Umbilical cord (tissue), 2 donors: ENCODE data around the gene SORBS2. TPM values are rescaled to one million over a fixed set of nuclear protein-coding genes. Genes with fewer than 3 reads are reported as not detected.
"Not testable (repeated sequence)": the region's sequence is repeated elsewhere in the genome, so short reads cannot be mapped to it uniquely, and the experiment has no call there.

Source experiments
- DNase-seq: peaks from one replicate; pipeline ENCODE4 v3.0.0-alpha.2; 2015; ENCODE audit warnings: low spot score
- total RNA-seq: library from RNA; depleted of rRNA; stranded (reverse); fragments of >200 nt; gene quantifications from one replicate; pipeline ENCODE4 v1.2.3, GENCODE V29; 2014; ENCODE audit warnings: low replicate concordance; ENCODE audit not compliant: insufficient read depth

Gene SORBS2
- total RNA-seq, 1 donor from 2014 or later, result 354 TPM

DNA sequence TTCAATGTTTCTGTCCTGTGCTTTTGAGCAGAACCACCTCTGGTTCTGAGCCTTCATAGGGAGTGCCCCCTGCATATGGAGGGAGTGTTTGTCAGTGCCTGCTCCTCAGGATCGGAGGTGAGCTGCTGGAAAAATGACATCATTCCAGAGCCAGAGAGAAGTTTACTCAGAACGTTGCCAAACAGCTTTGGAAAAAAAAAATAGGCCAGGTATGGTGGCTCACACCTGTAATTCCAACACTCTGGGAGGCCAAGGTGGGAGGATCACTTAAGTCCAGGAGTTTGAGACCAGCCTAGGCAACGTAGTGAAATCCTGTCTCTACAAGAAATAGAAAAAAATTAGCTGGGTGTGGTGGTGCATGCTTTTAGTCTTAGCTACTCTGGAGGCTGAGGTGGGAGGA, 249.5 kb downstream of the SORBS2 start:
- DNase-seq, result no peak

DNA sequence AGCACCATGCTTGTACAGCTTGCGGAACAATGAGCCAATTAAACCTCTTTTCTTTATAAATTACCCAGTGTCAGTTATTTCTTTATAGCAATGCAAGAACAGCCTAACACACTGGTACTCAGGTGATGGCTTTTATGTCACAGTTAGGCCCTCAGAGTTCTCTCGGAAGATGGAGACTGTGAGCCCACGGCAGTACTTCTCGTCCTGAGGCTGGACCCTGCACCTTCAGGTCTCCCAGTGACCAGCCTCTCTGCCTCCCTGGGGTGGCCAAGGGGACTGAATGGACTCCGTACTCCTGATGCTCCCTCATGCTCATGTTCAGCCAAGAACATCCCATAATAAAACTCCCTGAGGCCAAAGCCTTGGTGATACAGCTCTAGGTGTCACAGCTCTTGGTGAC, 251.7 kb downstream of the SORBS2 start:
- DNase-seq, result no peak

DNA sequence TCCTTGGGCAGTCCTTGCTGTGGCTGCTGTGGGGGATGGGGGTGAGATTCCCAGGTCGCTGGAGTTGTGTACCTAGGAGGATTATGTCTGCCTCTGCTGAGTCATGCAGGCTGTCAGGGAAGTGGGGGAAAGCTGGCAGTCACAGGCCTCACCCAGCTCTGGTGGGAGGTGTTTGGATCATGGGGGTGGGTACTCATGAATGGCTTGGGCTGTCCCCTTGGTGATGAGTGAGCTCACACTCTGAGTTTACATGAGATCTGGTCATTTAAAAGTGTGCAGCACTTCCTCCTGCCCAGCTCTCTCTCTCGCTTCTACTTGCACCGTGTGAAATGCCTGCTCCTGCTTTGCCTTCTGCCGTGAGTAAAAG, 252.1 kb downstream of the SORBS2 start:
- peak; percentile 27 for DNase-seq

GRCh38 chr4:185559251-185559914, 252.6 kb downstream of the SORBS2 start:
- not testable (repeated sequence) for DNase-seq

GRCh38 chr4:185554365-185555126, 257.4 kb downstream of the SORBS2 start:
- peak; percentile 33 for DNase-seq

- no peak for DNase-seq
Measured at GRCh38 chr4:185552254-185552653, 259.7 kb downstream of the SORBS2 start.

DNA sequence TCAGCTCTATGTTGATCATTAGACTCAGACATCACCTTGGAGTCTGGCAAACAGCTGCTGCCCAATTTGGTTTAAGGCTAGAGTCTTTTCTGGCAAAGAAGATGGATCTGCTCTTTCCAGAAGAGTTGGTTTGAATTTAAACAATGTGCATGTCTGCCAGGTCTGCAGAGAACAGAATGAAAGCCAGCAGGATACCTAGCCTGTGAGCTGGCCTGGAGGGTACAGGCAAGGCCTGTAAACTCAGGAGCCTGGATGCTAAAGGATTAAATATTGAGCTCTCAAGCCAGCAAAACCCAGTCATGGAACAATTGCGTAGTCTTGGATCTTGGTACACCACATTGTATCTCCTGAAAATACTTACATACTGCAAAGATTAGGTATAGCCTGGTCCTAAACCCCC, 261.1 kb downstream of the SORBS2 start:
- DNase-seq, result no peak

DNA sequence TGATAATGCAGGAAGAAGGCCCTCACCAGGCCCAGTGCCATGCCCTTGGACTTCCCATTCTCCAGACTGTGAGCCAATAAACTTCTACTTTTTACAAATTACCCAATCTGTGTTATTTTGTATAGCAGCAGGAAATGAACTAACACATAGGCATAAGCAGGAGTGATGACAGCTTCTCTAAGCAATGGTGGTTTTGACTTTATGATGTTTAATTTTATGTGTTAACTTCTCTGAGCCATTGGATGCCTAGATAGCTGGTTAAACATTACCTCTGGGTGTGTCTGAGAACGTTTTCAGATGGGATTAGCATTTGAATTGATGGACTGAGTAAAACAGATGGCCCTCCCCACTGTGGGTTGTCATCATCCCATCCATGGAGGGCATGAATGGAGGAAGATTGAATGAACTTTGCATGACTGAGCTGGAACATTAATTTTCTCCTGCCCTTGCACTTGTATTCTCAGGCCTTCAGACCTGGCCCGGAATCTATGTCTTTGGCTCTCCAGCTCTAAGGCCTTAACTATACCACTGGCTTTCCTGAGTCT, 262.8 kb downstream of the SORBS2 start:
- DNase-seq, result no peak

DNA sequence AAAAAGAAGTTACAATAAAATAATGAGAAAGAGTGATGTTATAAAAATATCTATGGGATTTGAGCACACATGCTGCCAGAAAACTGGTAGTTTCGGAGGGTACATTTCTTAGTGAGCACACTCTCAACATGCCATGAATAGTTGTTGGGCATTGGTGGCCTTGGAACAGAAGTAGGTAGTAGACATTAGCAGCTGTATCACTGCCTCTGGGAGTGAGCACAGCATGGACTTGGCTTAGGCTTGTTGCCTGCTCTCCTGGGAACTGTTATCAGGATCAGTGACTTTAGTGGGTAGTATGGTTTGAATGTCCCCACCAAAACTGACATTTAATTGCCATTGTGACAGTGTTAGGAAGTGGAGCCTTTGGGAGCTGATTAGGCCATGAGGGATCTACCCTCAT, 263.4 kb downstream of the SORBS2 start:
- DNase-seq, result no peak

DNA sequence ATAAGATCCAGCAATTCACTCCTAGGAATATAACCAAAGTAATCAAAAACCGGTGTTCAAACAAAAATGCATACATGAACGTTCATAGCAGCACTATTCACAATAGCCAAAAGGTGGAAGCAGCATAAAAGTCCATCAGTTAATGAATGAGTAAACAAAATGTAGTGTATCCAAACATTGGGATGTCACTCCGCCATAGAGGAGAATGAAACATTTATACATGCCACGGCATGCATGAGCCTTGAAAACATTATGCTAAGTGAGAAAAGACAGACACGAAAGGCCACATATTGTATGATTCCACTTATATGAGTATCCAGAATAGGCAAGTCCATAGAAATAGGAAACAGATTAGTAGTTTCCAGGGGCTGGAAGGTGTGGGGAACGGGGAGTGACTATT, 265.7 kb downstream of the SORBS2 start:
- DNase-seq, result no peak

DNA sequence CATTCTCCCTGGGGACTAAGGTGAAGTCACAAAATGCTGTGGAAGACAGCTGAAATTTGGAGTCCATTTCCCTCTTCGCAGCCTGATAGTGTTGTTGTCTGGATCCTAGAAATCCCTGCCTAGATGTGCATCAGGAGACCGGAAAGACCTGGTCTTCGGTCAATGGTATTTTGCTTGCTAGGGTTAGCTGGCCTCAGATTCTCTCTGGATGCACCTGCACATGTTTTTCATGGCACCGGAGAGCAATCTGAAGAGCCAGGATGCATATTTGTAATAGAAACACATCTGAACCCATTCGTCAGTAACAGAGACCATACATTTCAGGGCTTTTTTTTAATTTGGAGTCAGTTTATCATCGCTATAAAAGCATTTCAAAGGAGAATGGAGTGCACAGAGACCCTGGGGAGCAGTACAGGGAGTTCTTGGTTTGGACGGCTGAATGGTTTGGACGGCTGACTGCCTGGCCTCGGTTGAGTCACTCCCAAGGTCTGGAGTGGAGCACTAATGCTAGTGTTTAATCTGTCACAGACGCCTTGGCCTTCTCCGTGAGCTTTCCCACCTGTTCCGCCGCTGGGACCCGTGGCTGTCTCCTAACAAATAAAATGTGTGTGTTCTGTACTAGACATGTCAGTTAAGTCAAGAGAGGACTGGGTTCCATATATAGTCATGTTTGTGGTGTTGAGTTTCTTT, 269.2 kb downstream of the SORBS2 start:
- peak; percentile 38 for DNase-seq

- no peak for DNase-seq
Measured at GRCh38 chr4:185541251-185541727, 270.7 kb downstream of the SORBS2 start.

- DNase-seq, result no peak
Measured at GRCh38 chr4:185540487-185541120, 271.4 kb downstream of the SORBS2 start.

- DNase-seq, result no peak
Measured at GRCh38 chr4:185540040-185540439, 272.0 kb downstream of the SORBS2 start.

DNA sequence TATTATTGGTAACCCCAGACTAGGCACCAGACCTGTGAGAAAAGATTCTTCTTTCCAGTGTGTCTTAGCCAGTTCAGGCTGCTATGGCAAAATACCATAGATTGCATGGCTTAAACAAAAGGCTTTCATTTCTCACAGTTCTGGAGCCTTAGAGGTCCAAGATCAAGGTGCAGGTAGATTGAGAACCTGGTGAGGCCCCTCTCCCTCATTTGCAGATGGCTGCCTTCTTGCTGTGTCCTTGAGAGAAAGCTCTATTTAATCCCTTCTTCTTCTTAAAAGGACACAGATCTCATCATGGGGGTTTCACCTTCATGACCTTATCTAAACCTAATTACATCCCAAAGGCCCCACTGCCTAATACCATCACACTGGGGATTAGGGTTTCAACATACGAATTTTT, 273.2 kb downstream of the SORBS2 start:
- DNase-seq, result no peak

DNA sequence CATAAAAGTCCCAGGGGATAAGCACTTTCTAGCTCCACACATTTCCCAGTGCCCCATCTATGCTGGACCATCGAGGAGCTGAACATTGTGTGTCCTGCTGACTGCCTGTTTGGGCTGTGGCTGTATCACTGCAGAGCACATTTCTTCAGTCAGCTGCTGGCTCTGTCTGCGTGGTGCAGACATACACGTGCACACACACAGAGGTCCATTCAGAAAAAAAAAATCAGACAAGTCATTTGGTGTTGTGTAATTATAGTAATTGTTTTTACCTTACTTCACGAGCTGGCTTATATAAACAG, 275.6 kb downstream of the SORBS2 start:
- peak; percentile 37 for DNase-seq

- DNase-seq, result no peak
Measured at GRCh38 chr4:185535612-185536410, 276.2 kb downstream of the SORBS2 start.
